Gastrocnemius medialis (tissue), 4 donors: ENCODE data around the gene ATP1B3. TPM values are rescaled to one million over a fixed set of nuclear protein-coding genes. Genes with fewer than 3 reads are reported as not detected.
"Not testable (repeated sequence)": the region's sequence is repeated elsewhere in the genome, so short reads cannot be mapped to it uniquely, and the experiment has no call there.

ENCODE experiments used
- ATAC-seq, 2 donors: fragments of 150-250 bp; one replicate each; pipeline ENCODE4 v1.9.1; 2016
- DNase-seq, 2 donors: peaks; one replicate each; pipeline ENCODE4 v3.0.0-alpha.2; 2019
- H3K27ac ChIP-seq, 4 donors: fragments of 200-600 bp; sonication (generic); 1 replicate in 1 of 4; 2 replicates in 3 of 4; pipeline ENCODE4 v1.5.1; 2016 to 2018; ENCODE audit warnings: mild to moderate bottlenecking in 2 of 4, moderate library complexity in 1 of 4
- H3K27me3 ChIP-seq, 3 donors: fragments of 200-600 bp; sonication (generic) in 2 of 3; 1 replicate in 1 of 3; 2 replicates in 2 of 3; pipeline versions ENCODE4 v1.5.1 to v1.6.0; 2016 to 2019; ENCODE audit warnings: mild to moderate bottlenecking in 1 of 3, moderate library complexity in 1 of 3
- H3K36me3 ChIP-seq, 2 donors: fragments of 200-600 bp; sonication (generic) in 1 of 2; one replicate each; pipeline ENCODE4 v1.5.1; 2017 to 2018
- H3K4me1 ChIP-seq, 2 donors: fragments of 200-600 bp; sonication (generic) in 1 of 2; one replicate each; pipeline ENCODE4 v1.5.1; 2016 to 2017; ENCODE audit warnings: mild to moderate bottlenecking in 2 of 2
- H3K4me3 ChIP-seq, 4 donors: fragments of 200-600 bp; sonication (generic) in 3 of 4; 1 replicate in 1 of 4; 2 replicates in 3 of 4; pipeline ENCODE4 v1.5.1; 2016 to 2019; ENCODE audit warnings: mild to moderate bottlenecking in 2 of 4
- H3K9me3 ChIP-seq, 3 donors: fragments of 200-600 bp; sonication (generic) in 2 of 3; 1 replicate in 1 of 3; 2 replicates in 2 of 3; pipeline ENCODE4 v1.5.1; 2016 to 2019
- POLR2A ChIP-seq, 2 donors: fragments of 450-650 bp; IDR thresholded peaks; one replicate each; pipeline ENCODE4 v1.6.1; 2017; ENCODE audit warnings: antibody characterized with exemption in 2 of 2, mild to moderate bottlenecking in 2 of 2, moderate library complexity in 2 of 2
- in situ Hi-C, 4 donors: fragments of 200-750 bp; cut with MboI; loops; one replicate each; pipeline versions ENCODE4 v1.15.0 to v1.8.0; 2017; ENCODE audit warnings: low sequenced_read_pairs in 4 of 4
- intact Hi-C: fragments of 100-400 bp; cut with DNase I; formaldehyde crosslinking; loops from one replicate; pipeline ENCODE4 v1.15.1; 2023; ENCODE audit warnings: low total_unique reads
- total RNA-seq, 4 donors: library from RNA; depleted of rRNA; stranded (reverse); fragments of >200 nt; gene quantifications; one replicate each; pipeline versions ENCODE4 v1.1.0 to v1.2.3, GENCODE V29; 2016
- TF ChIP-seq, protein P1 (sequence below), 5 experiments: fragments of 450-650 bp in 3 of 5; fragments of 200-600 bp in 2 of 5; sonication (generic) in 2 of 5; IDR thresholded peaks in 4 of 5; conservative IDR thresholded peaks in 1 of 5; 1 replicate in 4 of 5; 2 replicates in 1 of 5; pipeline ENCODE4 v1.5.1; 2016 to 2019; ENCODE audit warnings: antibody characterized with exemption in 5 of 5, mild to moderate bottlenecking in 3 of 5, moderate library complexity in 3 of 5

The ATP1B3 gene
- total RNA-seq, 4 donors from 2014 or later = 16.2 to 35.9 (median 17.6) TPM

DNA sequence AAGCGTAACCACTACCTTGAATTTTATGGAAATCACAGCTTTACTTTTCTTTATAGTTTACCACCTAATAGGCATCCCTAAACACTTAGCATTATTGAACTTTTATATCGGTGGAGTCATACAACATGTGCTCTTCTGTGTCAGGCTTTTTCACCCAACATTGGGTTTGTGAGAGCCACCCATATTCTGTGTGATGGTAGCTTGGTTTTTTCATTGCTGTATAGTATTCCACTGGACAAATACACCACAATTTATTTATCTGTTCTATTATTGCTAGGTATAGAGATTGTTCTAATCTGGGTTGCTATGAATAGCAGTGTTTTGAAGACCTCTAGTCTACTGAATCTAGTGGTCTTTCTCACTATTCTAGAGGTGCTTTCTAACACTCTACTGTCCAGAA is 31.6 kb upstream of the ATP1B3 start:
- Histone ChIP-seq H3K27me3 (no peaks in the 10 kb centered on the region), H3K9me3 (no peaks in the 10 kb centered on the region), H3K27ac (no peak overlapping the region), H3K36me3 (no peaks in the 10 kb centered on the region), H3K4me1 (no peaks in the 10 kb centered on the region), H3K4me3 (no peak overlapping the region)
- intact Hi-C loops (no loop called here), in situ Hi-C loops (no loop called here)
- no peak for DNase-seq
- no peak for ATAC-seq
- TF ChIP-seq POLR2A (IDR thresholded peaks at IDR 0.05) = no peak
- TF ChIP-seq, protein P1, sequence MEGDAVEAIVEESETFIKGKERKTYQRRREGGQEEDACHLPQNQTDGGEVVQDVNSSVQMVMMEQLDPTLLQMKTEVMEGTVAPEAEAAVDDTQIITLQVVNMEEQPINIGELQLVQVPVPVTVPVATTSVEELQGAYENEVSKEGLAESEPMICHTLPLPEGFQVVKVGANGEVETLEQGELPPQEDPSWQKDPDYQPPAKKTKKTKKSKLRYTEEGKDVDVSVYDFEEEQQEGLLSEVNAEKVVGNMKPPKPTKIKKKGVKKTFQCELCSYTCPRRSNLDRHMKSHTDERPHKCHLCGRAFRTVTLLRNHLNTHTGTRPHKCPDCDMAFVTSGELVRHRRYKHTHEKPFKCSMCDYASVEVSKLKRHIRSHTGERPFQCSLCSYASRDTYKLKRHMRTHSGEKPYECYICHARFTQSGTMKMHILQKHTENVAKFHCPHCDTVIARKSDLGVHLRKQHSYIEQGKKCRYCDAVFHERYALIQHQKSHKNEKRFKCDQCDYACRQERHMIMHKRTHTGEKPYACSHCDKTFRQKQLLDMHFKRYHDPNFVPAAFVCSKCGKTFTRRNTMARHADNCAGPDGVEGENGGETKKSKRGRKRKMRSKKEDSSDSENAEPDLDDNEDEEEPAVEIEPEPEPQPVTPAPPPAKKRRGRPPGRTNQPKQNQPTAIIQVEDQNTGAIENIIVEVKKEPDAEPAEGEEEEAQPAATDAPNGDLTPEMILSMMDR (IDR thresholded peaks at IDR 0.05 in 4 of 5, conservative IDR thresholded peaks at IDR 0.05 in 1 of 5) = no peak

DNA sequence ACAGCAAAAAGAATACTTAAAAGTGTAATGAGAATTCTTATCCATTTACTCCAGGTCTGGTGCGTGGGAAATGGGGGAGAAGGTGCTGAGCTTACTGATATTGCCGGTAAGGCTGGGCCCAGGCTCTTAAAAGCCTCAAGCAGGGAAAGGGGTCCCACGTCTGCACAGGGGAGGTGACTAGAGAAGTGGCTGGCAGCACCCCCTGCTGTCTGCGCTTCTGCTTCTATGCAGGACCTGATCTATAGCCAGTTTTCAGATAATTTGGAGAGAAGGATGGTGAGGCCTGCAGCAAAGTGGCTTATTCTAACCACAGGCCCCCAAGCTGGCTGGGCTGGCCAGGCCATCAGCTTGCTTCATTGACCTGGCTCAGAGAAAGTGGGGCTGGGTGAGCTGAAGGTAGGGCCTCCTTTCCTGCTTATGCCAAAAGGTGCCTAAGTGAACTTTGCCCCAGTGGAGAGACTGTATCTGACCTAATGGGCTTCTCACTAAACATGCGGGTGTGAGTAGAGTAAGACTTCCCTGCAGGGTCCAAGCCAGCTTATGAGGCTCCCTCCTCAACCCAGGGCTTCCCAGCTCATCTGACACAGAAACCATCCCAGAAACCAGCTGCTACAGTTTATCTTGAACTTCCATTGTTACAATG is 30.9 kb upstream of the ATP1B3 start:
- ATAC-seq = no peak
- Histone ChIP-seq H3K4me1 (no peaks in the 10 kb centered on the region), H3K27me3 (no peaks in the 10 kb centered on the region), H3K36me3 (no peaks in the 10 kb centered on the region), H3K27ac (no peak overlapping the region), H3K9me3 (no peaks in the 10 kb centered on the region), H3K4me3 (no peak overlapping the region)
- no peak for DNase-seq
- TF ChIP-seq, protein P1 (IDR thresholded peaks at IDR 0.05 in 4 of 5, conservative IDR thresholded peaks at IDR 0.05 in 1 of 5) = no peak
- no peak for TF ChIP-seq POLR2A (IDR thresholded peaks at IDR 0.05)
- in situ Hi-C loops = no loop called here
- intact Hi-C loops = no loop called here

GRCh38 chr3:141846050-141846433 is 30.4 kb upstream of the ATP1B3 start:
- intact Hi-C loops (no loop called here), in situ Hi-C loops (no loop called here)
- Histone ChIP-seq H3K4me3 (no peak overlapping the region), H3K4me1 (no peaks in the 10 kb centered on the region), H3K27ac (no peak overlapping the region), H3K27me3 (no peaks in the 10 kb centered on the region), H3K36me3 (no peaks in the 10 kb centered on the region), H3K9me3 (no peaks in the 10 kb centered on the region)
- no peak for ATAC-seq
- no peak for TF ChIP-seq POLR2A (IDR thresholded peaks at IDR 0.05)
- TF ChIP-seq, protein P1 (IDR thresholded peaks at IDR 0.05 in 4 of 5, conservative IDR thresholded peaks at IDR 0.05 in 1 of 5) = no peak
- DNase-seq = no peak

GRCh38 chr3:141848159-141848748 is 28.2 kb upstream of the ATP1B3 start:
- DNase-seq, H3K36me3 ChIP-seq, H3K27ac ChIP-seq, H3K4me1 ChIP-seq, in situ Hi-C loops, ATAC-seq, intact Hi-C loops, H3K9me3 ChIP-seq, H3K27me3 ChIP-seq, H3K4me3 ChIP-seq: not testable (repeated sequence)

DNA sequence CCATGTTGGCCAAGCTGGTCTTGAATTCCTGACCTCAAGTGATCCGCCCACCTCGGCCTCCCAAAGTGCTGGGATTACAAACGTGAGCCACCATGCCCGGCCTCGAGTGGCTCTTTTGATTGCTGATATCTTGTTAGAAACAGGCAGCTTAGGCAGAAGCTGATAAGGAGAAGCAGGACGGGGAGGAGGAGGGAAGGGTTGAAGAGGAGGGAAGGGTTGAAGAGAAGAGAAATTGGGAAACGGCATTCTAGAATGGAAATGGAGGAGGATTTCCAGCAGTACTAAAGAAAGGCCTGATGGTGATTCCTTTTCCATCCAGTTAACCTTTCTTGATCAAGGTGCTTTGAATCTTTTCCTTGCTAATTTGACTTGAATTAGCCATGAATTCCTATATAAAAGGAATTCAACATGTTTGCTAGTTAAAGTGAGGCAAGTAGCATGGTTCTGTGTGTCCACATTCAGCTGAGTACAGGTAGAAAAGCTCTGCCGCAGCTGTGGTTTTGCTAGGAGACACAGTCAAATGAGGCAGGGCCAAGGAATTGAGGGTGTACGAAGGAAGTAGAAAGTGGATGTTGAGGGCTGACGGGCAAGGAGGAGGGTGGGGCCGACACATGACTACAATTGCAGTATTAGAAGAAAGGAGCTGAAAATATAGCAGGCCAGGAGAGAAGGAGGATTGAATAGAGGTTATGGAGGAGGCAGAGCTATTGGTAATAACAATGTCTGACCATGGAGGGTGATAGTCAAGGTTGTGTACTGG is 27.2 kb upstream of the ATP1B3 start:
- no peaks in the 10 kb centered on the region for H3K36me3 ChIP-seq
- H3K27ac ChIP-seq = no peak overlapping the region
- no peaks in the 10 kb centered on the region for H3K9me3 ChIP-seq
- in situ Hi-C loops (no loop called here), intact Hi-C loops (no loop called here)
- no peaks in the 10 kb centered on the region for H3K27me3 ChIP-seq
- ATAC-seq (no peak), DNase-seq (no peak)
- no peak for TF ChIP-seq POLR2A (IDR thresholded peaks at IDR 0.05)
- TF ChIP-seq, protein P1 (IDR thresholded peaks at IDR 0.05 in 4 of 5, conservative IDR thresholded peaks at IDR 0.05 in 1 of 5) = no peak
- no peak overlapping the region for H3K4me3 ChIP-seq
- H3K4me1 ChIP-seq = peaks cover 0 to 9% of the 10 kb centered on the region in 2 donors
